Vagina (tissue), 2 donors: Measurements from ENCODE around the gene DGCR8. TPM values are rescaled to one million over a fixed set of nuclear protein-coding genes. Genes with fewer than 3 reads are reported as not detected.

Experiments used
- DNase-seq, 2 donors: peaks; one replicate each; pipeline ENCODE4 v3.0.0-alpha.2; 2017; ENCODE audit errors: extremely low spot score in 2 of 2
- H3K27ac ChIP-seq: fragments of 200-600 bp; sonication (generic); one replicate; pipeline ENCODE4 v1.5.1; 2019
- H3K27me3 ChIP-seq: fragments of 200-600 bp; sonication (generic); one replicate; pipeline ENCODE4 v1.5.1; 2019
- H3K36me3 ChIP-seq, 2 donors: fragments of 200-600 bp; sonication (generic); one replicate each; pipeline ENCODE4 v1.5.1; 2017 to 2019
- H3K4me1 ChIP-seq: fragments of 200-600 bp; sonication (generic); one replicate; pipeline ENCODE4 v1.5.1; 2019
- H3K4me3 ChIP-seq, 2 donors: fragments of 200-600 bp; sonication (generic); 1 replicate in 1 of 2; 2 replicates in 1 of 2; pipeline ENCODE4 v1.5.1; 2016 to 2019
- H3K9me3 ChIP-seq: fragments of 200-600 bp; sonication (generic); one replicate; pipeline ENCODE4 v1.5.1; 2019
- CTCF ChIP-seq, 3 experiments: fragments of 450-650 bp in 2 of 3; fragments of 200-600 bp in 1 of 3; sonication (generic) in 1 of 3; IDR thresholded peaks; one replicate each; pipeline ENCODE4 v1.5.1; 2017 to 2019; ENCODE audit warnings: antibody characterized with exemption in 3 of 3, mild to moderate bottlenecking in 2 of 3, moderate library complexity in 2 of 3
- POLR2A ChIP-seq, 2 donors: fragments of 450-650 bp; IDR thresholded peaks; one replicate each; pipeline ENCODE4 v1.6.1; 2017; ENCODE audit warnings: antibody characterized with exemption in 2 of 2, mild to moderate bottlenecking in 2 of 2, moderate library complexity in 2 of 2
- POLR2AphosphoS5 ChIP-seq, 2 donors: sonication (generic); formaldehyde crosslinking; IDR thresholded peaks; one replicate each; pipeline ENCODE4 v1.9.0; 2017; ENCODE audit warnings: antibody characterized with exemption in 2 of 2, mild to moderate bottlenecking in 2 of 2, low read depth in 1 of 2; ENCODE audit not compliant: insufficient read depth in 1 of 2
- intact Hi-C: fragments of 100-400 bp; cut with DNase I; formaldehyde crosslinking; loops from one replicate; pipeline ENCODE4 v1.15.1; 2023
- total RNA-seq: library from RNA; depleted of rRNA; stranded (reverse); fragments of >200 nt; gene quantifications from one replicate; pipeline ENCODE4 v1.2.3, GENCODE V29; 2016

Gene DGCR8
- total RNA-seq, 1 donor from 2014 or later = 27.3 TPM

- intact Hi-C loops = no loop called here
- no peak overlapping the region for H3K27ac ChIP-seq
- TF ChIP-seq POLR2A (IDR thresholded peaks at IDR 0.05) = no peak
- no peak for TF ChIP-seq POLR2AphosphoS5 (IDR thresholded peaks at IDR 0.05; ENCODE audit: insufficient read depth in 1 of 2, low read depth in 1 of 2)
- no peak for TF ChIP-seq CTCF (IDR thresholded peaks at IDR 0.05)
- no peaks in the 10 kb centered on the region for H3K27me3 ChIP-seq
- no peak for DNase-seq
- no peak overlapping the region for H3K4me3 ChIP-seq
- peaks cover 0 to 99% of the 10 kb centered on the region in 2 donors for H3K36me3 ChIP-seq
- no peaks in the 10 kb centered on the region for H3K9me3 ChIP-seq
- no peaks in the 10 kb centered on the region for H3K4me1 ChIP-seq
These were observed 12.4 kb downstream of the DGCR8 start for GRCh38 chr22:20092477-20092854.

DNA sequence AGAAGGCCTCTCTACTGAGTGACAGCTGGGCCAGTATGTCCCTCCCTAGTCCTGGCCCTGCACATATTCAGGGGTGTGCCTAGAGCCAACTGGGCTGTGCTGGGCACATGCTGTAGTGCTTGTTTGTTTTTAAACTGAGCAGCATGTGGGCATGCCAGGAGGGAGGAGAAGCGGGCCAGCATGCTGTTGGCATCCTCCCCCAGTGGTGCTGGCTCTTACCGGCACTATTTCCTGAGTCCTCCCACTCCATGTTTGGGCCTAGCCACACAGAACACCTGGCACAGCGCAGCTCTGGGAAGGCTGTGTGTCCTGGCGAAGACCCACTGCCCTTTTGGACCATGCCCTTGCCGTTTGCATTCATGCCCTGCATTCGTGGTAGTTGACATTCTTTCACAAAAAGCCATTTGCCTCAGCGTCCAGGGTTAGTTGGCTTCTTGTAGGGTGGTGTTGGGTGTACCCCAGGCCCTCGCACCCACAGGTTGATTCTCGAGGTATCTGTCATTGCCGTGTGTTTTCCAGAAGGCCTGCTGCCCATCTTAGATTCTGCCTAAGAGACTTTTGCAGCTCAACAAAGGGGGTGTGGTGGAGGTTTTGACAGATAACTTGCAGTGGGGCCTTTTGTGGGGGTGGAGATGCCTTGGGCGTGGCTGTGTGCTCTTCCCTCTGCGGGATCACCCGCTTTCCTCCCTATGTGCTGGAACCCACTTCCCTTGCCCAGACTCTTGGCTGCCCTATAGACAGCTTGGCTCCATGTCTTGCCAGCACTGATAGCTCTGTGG, 13.6 kb downstream of the DGCR8 start:
- no peak for DNase-seq
- H3K27ac ChIP-seq = no peak overlapping the region
- intact Hi-C loops = no loop called here

DNA sequence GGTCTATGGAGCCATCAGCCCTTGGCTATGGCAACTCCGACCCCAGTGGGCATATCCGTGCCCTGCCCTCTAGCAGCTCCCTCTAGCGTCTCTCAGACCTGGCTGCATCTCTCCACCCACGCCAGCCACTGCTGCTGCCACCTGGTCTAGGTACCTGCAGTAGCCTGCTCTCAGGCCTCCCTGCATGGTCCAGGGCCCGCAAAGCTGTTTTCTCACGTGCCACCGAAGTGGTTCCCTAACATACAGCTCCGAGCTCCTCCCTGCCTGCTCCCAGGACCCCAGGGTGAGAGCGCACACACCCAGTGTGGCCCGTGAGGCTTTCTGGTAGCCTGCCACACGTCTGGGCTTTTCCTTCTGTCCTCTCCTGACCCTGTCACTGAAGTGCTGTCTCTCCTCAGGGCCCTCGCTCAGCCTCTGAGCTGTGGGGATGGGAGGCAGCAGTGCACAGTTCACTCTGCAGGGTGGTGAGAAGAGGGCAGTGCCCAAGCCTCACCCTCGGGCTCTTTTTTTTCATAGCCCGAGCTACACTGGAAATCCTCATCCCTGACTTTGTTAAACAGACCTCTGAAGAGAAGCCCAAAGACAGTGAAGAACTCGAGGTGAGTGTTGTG, 14.3 kb downstream of the DGCR8 start:
- H3K27me3 ChIP-seq = no peaks in the 10 kb centered on the region
- H3K4me1 ChIP-seq = no peaks in the 10 kb centered on the region
- no peak overlapping the region for H3K27ac ChIP-seq
- no peak for TF ChIP-seq CTCF (IDR thresholded peaks at IDR 0.05)
- TF ChIP-seq POLR2A (IDR thresholded peaks at IDR 0.05) = no peak
- TF ChIP-seq POLR2AphosphoS5 (IDR thresholded peaks at IDR 0.05; ENCODE audit: insufficient read depth in 1 of 2, low read depth in 1 of 2) = no peak
- intact Hi-C loops = no loop called here
- DNase-seq = no peak
- H3K36me3 ChIP-seq = peaks cover 0 to 93% of the 10 kb centered on the region in 2 donors
- no peak overlapping the region for H3K4me3 ChIP-seq
- no peaks in the 10 kb centered on the region for H3K9me3 ChIP-seq

More for the DNA sequence above, 13.6 kb downstream of the DGCR8 start:
- no peaks in the 10 kb centered on the region for H3K4me1 ChIP-seq
- TF ChIP-seq POLR2A (IDR thresholded peaks at IDR 0.05) = no peak
- no peak for TF ChIP-seq POLR2AphosphoS5 (IDR thresholded peaks at IDR 0.05; ENCODE audit: insufficient read depth in 1 of 2, low read depth in 1 of 2)
- no peak for TF ChIP-seq CTCF (IDR thresholded peaks at IDR 0.05)
- H3K9me3 ChIP-seq = no peaks in the 10 kb centered on the region
- H3K36me3 ChIP-seq = peaks cover 0 to 94% of the 10 kb centered on the region in 2 donors
- no peak overlapping the region for H3K4me3 ChIP-seq
- H3K27me3 ChIP-seq = no peaks in the 10 kb centered on the region

DNA sequence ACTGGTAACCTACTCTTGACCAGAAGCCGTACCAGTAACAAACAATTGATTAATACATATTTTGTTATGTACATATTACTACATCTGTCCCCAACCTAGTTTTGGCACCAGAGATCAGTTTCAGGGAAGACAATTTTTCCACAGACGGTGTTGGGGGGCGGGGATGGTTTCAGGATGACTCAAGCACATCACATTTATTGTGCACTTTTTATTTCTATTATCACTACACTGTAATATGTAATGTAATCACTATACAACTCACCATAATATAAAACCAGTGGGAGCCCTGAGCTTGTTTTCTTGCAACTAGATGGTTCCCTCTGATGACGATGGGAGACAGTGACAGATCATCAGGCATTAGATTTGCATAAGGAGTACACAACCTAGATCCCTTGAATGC, 15.5 kb downstream of the DGCR8 start:
- Histone ChIP-seq H3K9me3 (no peaks in the 10 kb centered on the region), H3K27me3 (no peaks in the 10 kb centered on the region), H3K36me3 (peaks cover 0 to 92% of the 10 kb centered on the region in 2 donors), H3K27ac (no peak overlapping the region), H3K4me1 (no peaks in the 10 kb centered on the region), H3K4me3 (no peak overlapping the region)
- TF ChIP-seq POLR2AphosphoS5 (IDR thresholded peaks at IDR 0.05; ENCODE audit: insufficient read depth in 1 of 2, low read depth in 1 of 2) = no peak
- TF ChIP-seq CTCF (IDR thresholded peaks at IDR 0.05) = no peak
- TF ChIP-seq POLR2A (IDR thresholded peaks at IDR 0.05) = no peak
- intact Hi-C loops = no loop called here
- no peak for DNase-seq
